K562 (cell line): Measurements from ENCODE around the gene RAB43. TPM values are rescaled to one million over a fixed set of nuclear protein-coding genes. Genes with fewer than 3 reads are reported as not detected.

Experiments
- C11orf30 ChIP-seq: fragments of 450-650 bp; IDR thresholded peaks from 2 replicates; pipeline ENCODE4 v1.6.1; 2016; ENCODE audit warnings: low read depth, mild to moderate bottlenecking
- CBX1 ChIP-seq: sonication (generic); IDR thresholded peaks from 2 replicates; pipeline ENCODE4 v1.6.1; 2016; ENCODE audit warnings: antibody characterized with exemption, low read depth, mild to moderate bottlenecking
- CREM ChIP-seq: IDR thresholded peaks from 2 replicates; pipeline ENCODE4 v1.6.1; 2014; ENCODE audit warnings: antibody characterized with exemption, low read depth
- ELF1 ChIP-seq: fragments of 200-800 bp; sonication (Bioruptor generic); IDR thresholded peaks from 2 replicates; pipeline ENCODE4 v1.6.1; 2016; ENCODE audit warnings: missing genetic modification characterization, missing compliant biosample characterization
- KDM5B ChIP-seq: fragments of 200-600 bp; sonication (generic); IDR thresholded peaks from 2 replicates; pipeline ENCODE4 v1.6.1; 2012; ENCODE audit warnings: low read depth, mild to moderate bottlenecking, moderate library complexity, low read length, control low read depth, inconsistent platforms; ENCODE audit not compliant: insufficient replicate concordance
- KLF16 ChIP-seq: IDR thresholded peaks from 2 replicates; pipeline ENCODE4 v1.6.1; 2016; ENCODE audit warnings: antibody characterized with exemption
- LEF1 ChIP-seq: fragments of 450-650 bp; IDR thresholded peaks from 2 replicates; pipeline ENCODE4 v1.6.1; 2016; ENCODE audit warnings: mild to moderate bottlenecking
- MIER1 ChIP-seq: fragments of 450-650 bp; IDR thresholded peaks from 2 replicates; pipeline ENCODE4 v1.6.1; 2016; ENCODE audit warnings: antibody characterized with exemption, mild to moderate bottlenecking, low read depth
- PML ChIP-seq: IDR thresholded peaks from 2 replicates; pipeline ENCODE4 v1.6.1; 2012; ENCODE audit warnings: low read length, inconsistent platforms
- PRPF4 ChIP-seq: fragments of 200-400 bp; formaldehyde crosslinking; IDR thresholded peaks from one replicate; pipeline ENCODE4 v1.6.1; 2017; ENCODE audit warnings: low read length, low read depth, mild to moderate bottlenecking; ENCODE audit not compliant: insufficient read depth, poor library complexity, severe bottlenecking
- RFX1 ChIP-seq: fragments of 450-650 bp; IDR thresholded peaks from 2 replicates; pipeline ENCODE4 v1.6.1; 2016; ENCODE audit warnings: mild to moderate bottlenecking, moderate library complexity
- SNIP1 ChIP-seq: fragments of 450-650 bp; IDR thresholded peaks from 2 replicates; pipeline ENCODE4 v1.7.1; 2017; ENCODE audit warnings: low read depth, mild to moderate bottlenecking
- U2AF1 ChIP-seq: fragments of 200-400 bp; formaldehyde crosslinking; optimal IDR thresholded peaks from 2 replicates; pipeline ENCODE3; 2017; ENCODE audit warnings: mild to moderate bottlenecking, low read depth, low read length, moderate library complexity
- polyA plus RNA-seq, 8 experiments: library from polyadenylated mRNA; depleted of rRNA in 4 of 8; stranded (reverse) in 5 of 8; unstranded in 3 of 8; fragments of >200 nt; fragmentation: Nextera tagmentation in 2 of 8; fragmentation: Illumina TruSeq in 1 of 8; extraction: Ambion mirVana in 2 of 8; extraction: Trizol in 1 of 8; gene quantifications; 2 replicates each; pipeline versions ENCODE4 v1.2.1 to v1.2.3, GENCODE V29; 2011 to 2014; ENCODE audit warnings: inconsistent platforms in 1 of 8, missing spikeins in 1 of 8
- total RNA-seq, 7 experiments: library from RNA; depleted of rRNA in 6 of 7; stranded (reverse); fragments of >200 nt in 6 of 7; fragmentation: Illumina TruSeq in 2 of 7; extraction: Trizol in 2 of 7; gene quantifications; 2 replicates each; pipeline versions ENCODE4 v1.2.1 to v1.2.3, GENCODE V29; 2011 to 2021; ENCODE audit warnings: low replicate concordance in 1 of 7
- TF ChIP-seq, protein P1 (sequence below): fragments of 250-450 bp; sonication (Bioruptor Pico); IDR thresholded peaks from 2 replicates; pipeline ENCODE4 v1.4.0; 2020; ENCODE audit warnings: mild to moderate bottlenecking, moderate library complexity
- TF ChIP-seq, protein P2 (sequence below): sonication (generic); formaldehyde crosslinking; IDR thresholded peaks from 2 replicates; pipeline ENCODE4 v1.8.1; 2023; ENCODE audit warnings: mild to moderate bottlenecking, missing genetic modification reagents
- TF ChIP-seq, protein P3 (sequence below): fragments of 450-650 bp; conservative IDR thresholded peaks from 2 replicates; pipeline ENCODE4 v1.6.1; 2016; ENCODE audit warnings: missing genetic modification characterization, low read depth, mild to moderate bottlenecking, control low read depth, missing compliant biosample characterization
- TF ChIP-seq, protein P4 (sequence below): fragments of 200-800 bp; sonication (Bioruptor generic); IDR thresholded peaks from 2 replicates; pipeline ENCODE4 v1.6.1; 2017; ENCODE audit warnings: missing genetic modification characterization, missing compliant biosample characterization
- TF ChIP-seq, protein P5 (sequence below), 2 experiments: fragments of 200-800 bp in 1 of 2; sonication (Bioruptor generic) in 1 of 2; sonication (generic) in 1 of 2; formaldehyde crosslinking in 1 of 2; IDR thresholded peaks in 1 of 2; conservative IDR thresholded peaks in 1 of 2; 2 replicates each; pipeline versions ENCODE4 v1.5.0 to v1.6.1; 2016 to 2020; ENCODE audit warnings: missing compliant biosample characterization in 1 of 2, missing genetic modification characterization in 1 of 2, missing genetic modification reagents in 1 of 2

The RAB43 gene
- total and polyA plus RNA-seq, 9 of the 15 experiments (the other 6 are each of a cell fraction or from before 2014, with no cell fraction given) = 0.04 to 6.8 (median 1.7) TPM; not detected in 2

DNA sequence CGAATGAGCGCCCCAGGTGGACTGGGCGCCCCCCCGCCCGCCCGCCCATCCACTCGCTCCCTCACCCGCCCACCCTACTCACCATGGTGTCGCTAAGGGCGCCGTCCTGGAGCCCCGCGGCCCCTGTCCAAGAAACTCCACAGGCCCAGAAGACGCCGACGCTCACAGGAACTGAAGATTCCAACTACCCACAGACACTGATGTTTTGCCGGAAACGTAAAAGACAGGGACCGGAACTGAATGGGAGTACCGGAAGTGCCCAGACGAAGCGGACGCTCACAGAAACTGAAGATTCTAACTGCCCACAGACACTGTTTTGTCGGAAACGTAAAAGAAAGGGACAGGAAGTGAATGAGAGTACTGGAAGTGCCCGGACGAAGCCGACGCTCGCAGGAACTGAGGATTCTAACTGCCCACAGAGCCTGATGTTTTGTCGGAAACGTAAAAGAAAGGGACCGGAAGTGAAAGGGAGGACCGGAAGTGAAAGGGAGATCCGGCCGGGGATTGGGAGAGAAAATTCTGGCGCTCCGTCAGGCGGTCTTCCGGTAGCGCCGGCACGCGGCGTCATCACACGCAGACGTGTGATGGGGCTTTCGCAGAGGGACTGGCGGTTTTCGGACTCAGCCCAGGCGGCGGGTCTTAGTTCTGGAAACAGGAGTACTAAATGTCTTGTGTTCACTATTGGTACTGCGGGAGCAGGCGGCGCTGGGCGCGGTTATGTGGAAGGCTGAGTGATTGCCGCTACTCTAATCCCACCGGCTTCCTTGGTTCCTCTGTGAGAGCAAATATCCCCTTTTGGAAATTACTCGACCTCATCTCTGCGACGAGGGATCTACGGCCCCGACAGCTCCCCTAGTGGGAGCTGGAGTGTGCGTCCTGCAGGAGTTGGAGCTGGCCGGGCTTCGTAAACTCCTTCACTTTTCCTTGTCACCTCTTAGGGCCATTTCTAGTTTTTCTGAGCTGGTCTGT, 39.6 kb upstream of the RAB43 start, which contains the start of gene ISY1 (continued):
- TF ChIP-seq, protein P1, sequence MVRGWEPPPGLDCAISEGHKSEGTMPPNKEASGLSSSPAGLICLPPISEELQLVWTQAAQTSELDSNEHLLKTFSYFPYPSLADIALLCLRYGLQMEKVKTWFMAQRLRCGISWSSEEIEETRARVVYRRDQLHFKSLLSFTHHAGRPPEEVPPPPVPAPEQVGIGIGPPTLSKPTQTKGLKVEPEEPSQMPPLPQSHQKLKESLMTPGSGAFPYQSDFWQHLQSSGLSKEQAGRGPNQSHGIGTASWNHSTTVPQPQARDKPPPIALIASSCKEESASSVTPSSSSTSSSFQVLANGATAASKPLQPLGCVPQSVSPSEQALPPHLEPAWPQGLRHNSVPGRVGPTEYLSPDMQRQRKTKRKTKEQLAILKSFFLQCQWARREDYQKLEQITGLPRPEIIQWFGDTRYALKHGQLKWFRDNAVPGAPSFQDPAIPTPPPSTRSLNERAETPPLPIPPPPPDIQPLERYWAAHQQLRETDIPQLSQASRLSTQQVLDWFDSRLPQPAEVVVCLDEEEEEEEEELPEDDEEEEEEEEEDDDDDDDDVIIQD = no peak
- TF ChIP-seq, protein P2, sequence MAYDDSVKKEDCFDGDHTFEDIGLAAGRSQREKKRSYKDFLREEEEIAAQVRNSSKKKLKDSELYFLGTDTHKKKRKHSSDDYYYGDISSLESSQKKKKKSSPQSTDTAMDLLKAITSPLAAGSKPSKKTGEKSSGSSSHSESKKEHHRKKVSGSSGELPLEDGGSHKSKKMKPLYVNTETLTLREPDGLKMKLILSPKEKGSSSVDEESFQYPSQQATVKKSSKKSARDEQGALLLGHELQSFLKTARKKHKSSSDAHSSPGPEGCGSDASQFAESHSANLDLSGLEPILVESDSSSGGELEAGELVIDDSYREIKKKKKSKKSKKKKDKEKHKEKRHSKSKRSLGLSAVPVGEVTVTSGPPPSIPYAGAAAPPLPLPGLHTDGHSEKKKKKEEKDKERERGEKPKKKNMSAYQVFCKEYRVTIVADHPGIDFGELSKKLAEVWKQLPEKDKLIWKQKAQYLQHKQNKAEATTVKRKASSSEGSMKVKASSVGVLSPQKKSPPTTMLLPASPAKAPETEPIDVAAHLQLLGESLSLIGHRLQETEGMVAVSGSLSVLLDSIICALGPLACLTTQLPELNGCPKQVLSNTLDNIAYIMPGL = 0 out of 2 replicates have a peak, but pooled peaks have one; percentile 52
- TF ChIP-seq, protein P3, sequence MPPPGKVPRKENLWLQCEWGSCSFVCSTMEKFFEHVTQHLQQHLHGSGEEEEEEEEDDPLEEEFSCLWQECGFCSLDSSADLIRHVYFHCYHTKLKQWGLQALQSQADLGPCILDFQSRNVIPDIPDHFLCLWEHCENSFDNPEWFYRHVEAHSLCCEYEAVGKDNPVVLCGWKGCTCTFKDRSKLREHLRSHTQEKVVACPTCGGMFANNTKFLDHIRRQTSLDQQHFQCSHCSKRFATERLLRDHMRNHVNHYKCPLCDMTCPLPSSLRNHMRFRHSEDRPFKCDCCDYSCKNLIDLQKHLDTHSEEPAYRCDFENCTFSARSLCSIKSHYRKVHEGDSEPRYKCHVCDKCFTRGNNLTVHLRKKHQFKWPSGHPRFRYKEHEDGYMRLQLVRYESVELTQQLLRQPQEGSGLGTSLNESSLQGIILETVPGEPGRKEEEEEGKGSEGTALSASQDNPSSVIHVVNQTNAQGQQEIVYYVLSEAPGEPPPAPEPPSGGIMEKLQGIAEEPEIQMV = peak; percentile 83
- TF ChIP-seq CBX1 (peak; percentile 31; the same call in 1 of the 2 replicates), PML (peak; percentile 79), MIER1 (peak; percentile 44; the same call in 1 of the 2 replicates), KLF16 (no peak), PRPF4 (no peak), SNIP1 (no peak), KDM5B (peak; percentile 75), LEF1 (peak; percentile 31; the same call in 1 of the 2 replicates), U2AF1 (no peak), ELF1 (tag) (peak; percentile 95), RFX1 (no peak), C11orf30 (peak; percentile 100), CREM (peak; percentile 97)
- TF ChIP-seq, protein P4, sequence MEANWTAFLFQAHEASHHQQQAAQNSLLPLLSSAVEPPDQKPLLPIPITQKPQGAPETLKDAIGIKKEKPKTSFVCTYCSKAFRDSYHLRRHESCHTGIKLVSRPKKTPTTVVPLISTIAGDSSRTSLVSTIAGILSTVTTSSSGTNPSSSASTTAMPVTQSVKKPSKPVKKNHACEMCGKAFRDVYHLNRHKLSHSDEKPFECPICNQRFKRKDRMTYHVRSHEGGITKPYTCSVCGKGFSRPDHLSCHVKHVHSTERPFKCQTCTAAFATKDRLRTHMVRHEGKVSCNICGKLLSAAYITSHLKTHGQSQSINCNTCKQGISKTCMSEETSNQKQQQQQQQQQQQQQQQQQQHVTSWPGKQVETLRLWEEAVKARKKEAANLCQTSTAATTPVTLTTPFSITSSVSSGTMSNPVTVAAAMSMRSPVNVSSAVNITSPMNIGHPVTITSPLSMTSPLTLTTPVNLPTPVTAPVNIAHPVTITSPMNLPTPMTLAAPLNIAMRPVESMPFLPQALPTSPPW (CRISPR knock-in tag) = peak; percentile 37; the same call in 1 of the 2 replicates
- TF ChIP-seq, protein P5, sequence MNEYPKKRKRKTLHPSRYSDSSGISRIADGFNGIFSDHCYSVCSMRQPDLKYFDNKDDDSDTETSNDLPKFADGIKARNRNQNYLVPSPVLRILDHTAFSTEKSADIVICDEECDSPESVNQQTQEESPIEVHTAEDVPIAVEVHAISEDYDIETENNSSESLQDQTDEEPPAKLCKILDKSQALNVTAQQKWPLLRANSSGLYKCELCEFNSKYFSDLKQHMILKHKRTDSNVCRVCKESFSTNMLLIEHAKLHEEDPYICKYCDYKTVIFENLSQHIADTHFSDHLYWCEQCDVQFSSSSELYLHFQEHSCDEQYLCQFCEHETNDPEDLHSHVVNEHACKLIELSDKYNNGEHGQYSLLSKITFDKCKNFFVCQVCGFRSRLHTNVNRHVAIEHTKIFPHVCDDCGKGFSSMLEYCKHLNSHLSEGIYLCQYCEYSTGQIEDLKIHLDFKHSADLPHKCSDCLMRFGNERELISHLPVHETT (CRISPR knock-in tag; conservative IDR thresholded peaks at IDR 0.05 in 1 of 2, IDR thresholded peaks at IDR 0.05 in 1 of 2) = peak in 1 of 2 experiments; percentile 74; a peak in 2 of 4 replicates
